GM10847 (cell line): ENCODE data around the gene PTGDR2.

Experiments used
- POLR2A ChIP-seq: IDR thresholded peaks from 2 replicates; pipeline ENCODE4 v1.6.1; 2011; ENCODE audit not compliant: insufficient read length; ENCODE audit errors: extremely low read depth

PTGDR2 gene

DNA sequence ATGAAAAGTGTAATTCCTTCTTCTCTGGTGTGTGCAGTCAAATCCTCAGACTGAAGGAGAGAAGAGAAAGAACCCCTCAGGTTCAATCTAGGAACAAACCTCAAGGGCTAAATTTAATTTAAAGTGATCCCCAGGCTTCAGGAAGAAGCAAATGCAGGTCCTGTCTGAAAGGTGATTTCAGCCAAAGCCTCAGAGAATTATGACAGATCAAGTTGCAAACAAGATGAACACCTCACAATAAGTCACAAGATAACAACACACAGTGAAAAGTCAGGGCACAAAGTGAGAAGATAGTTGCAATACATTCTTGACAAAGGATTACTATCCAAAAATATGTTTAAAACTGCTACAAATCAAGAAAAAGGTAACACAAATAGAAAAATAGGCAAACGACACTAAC is 23.4 kb upstream of the PTGDR2 start:
- no peak for TF ChIP-seq POLR2A

- TF ChIP-seq POLR2A, result no peak
These were observed 22.7 kb upstream of the PTGDR2 start for GRCh38 chr11:60878245-60879101.

- TF ChIP-seq POLR2A, result no peak
These were observed 20.4 kb upstream of the PTGDR2 start for GRCh38 chr11:60876168-60876485.

GRCh38 chr11:60875366-60876167 is 19.8 kb upstream of the PTGDR2 start:
- TF ChIP-seq POLR2A, result no peak

DNA sequence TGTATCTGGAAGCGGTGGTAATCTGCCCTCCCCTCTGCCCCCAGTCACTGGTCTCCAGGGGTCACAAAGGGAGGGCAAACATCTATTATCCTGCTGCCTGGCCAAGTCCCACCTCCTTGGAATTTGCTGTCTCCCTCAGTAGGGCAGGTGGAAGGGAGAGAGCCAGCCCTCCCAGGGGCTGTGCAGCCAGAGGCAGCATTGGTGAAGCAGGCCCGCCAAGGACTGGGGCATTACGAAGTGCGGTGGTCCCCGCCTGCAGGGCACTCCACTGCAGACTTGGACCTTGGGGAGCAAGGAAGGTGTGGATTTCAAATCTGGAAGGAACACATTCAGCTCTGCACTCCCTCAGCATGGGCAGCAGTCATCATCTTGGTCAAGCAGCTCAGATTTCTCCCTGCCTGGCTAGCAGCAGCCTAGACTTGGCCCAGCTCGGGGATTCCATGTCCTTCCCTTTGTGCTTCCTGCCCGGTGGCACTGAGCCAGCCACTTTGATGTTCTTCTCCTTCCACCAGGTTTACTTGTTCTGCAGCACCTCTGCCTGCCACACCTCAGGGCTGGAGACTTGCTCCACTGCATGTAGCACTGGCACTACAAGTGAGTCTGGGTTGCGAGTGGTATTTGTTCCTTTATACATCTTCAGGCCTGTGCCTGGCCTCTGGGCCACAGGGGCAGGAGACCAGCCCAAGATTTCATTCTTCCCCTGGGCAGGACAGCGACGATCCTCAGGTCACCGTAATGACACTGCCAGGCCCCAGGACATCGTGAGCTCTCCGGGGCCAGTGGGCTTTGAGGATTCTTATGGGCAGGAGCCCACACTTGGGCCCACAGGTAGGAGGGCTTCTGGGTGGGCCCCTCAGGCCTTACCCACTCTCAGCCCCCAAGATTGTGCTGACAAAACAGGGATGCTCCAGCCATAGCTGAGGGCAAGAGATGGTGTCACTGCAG is 18.9 kb upstream of the PTGDR2 start:
- no peak for TF ChIP-seq POLR2A

DNA sequence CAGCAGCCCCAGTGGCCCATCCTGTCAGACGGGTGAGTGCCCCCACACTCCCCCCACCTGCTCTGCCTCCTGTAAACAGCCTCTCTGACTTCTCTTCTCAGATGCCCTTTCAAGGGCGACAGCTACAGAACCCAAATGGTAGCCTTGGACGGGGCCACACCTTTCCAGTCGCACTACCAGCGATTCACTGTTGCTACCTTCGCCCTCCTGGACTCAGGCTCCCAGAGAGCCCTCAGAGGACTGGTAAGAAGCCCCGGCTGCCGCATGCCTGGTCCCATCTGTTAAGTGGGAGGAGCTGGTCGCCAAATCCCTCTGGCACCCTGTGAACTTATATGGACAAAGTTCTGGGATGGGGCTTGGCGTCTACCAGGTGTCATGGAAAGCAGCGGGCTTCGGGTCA is 17.8 kb upstream of the PTGDR2 start:
- TF ChIP-seq POLR2A, result no peak

GRCh38 chr11:60872961-60873524 is 17.3 kb upstream of the PTGDR2 start:
- no peak for TF ChIP-seq POLR2A

GRCh38 chr11:60872124-60872960 is 16.6 kb upstream of the PTGDR2 start:
- no peak for TF ChIP-seq POLR2A

- TF ChIP-seq POLR2A, result no peak
These were observed 15.8 kb upstream of the PTGDR2 start for GRCh38 chr11:60871378-60872061.

DNA sequence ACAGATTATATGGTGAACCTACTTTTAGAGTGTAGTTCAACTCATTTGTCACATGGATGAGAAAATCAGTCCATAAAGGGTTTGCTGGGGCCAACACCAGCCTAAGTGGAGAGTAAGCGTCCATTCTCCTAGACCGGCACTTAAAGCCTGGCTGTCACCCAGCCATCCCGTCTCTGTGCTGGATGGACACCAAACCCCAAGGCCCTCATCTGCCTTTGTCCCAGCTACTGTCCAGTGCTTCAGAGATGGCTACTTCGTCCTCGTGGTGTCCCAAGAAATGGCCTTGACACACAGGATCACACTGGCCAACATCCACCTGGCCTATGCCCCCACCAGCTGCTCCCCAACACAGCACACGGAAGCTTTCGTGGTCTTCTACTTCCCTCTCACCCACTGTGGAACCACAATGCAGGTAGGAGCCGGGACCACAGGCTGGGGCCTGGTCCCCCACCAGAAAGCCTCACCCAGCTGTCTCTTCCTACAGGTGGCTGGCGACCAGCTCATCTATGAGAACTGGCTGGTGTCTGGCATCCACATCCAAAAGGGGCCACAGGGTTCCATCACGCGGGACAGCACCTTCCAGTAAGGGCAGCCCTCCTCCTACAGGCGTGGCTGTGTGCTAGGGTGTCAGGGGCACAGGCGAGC is 15.1 kb upstream of the PTGDR2 start:
- no peak for TF ChIP-seq POLR2A

DNA sequence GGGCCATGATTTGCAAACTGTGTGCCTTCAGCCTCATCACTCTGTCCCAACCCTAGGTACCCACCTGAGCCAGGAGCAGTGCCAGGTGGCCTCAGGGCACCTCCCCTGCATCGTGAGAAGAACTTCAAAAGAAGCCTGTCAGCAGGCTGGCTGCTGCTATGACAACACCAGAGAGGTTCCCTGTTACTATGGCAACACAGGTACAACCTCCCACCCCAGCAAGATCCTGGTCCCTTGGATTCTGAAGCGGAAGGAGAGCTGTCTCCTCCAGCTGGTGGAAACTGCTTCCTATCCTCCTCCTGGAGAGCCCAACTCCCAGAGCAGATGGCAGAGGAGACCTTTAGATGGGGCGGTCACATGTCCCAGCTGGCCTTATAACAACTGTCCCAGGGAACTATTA is 14.5 kb upstream of the PTGDR2 start:
- no peak for TF ChIP-seq POLR2A

DNA sequence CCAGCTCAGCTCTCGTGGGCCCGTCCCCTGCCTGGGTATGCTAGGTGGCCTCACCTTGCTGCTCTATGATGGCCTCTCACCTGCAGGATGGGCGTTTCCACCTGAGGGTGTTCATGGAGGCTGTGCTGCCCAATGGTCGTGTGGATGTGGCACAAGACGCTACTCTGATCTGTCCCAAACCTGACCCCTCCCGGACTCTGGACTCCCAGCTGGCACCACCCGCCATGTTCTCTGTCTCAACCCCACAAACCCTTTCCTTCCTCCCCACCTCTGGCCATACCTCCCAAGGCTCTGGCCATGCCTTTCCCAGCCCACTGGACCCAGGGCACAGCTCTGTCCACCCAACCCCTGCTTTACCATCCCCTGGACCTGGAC is 13.7 kb upstream of the PTGDR2 start:
- no peak for TF ChIP-seq POLR2A

- no peak for TF ChIP-seq POLR2A
These were observed 13.1 kb upstream of the PTGDR2 start for GRCh38 chr11:60868682-60869450.
